Mammary epithelial cell (primary cell): Measurements from ENCODE around the gene SLC6A8.

Source experiments
- CTCF ChIP-seq, 2 donors: IDR thresholded peaks in 1 of 2; conservative IDR thresholded peaks in 1 of 2; 2 replicates each; pipeline ENCODE4 v1.5.1; 2011 to 2012; ENCODE audit warnings: inconsistent platforms in 2 of 2, low read length in 2 of 2, mild to moderate bottlenecking in 2 of 2, control low read depth in 1 of 2, low read depth in 1 of 2; ENCODE audit not compliant: insufficient read depth in 1 of 2; ENCODE audit errors: extremely low read depth in 1 of 2
- EZH2 ChIP-seq: IDR thresholded peaks from 2 replicates; pipeline ENCODE4 v1.6.1; 2012; ENCODE audit warnings: low read length, inconsistent platforms, borderline replicate concordance

DNA sequence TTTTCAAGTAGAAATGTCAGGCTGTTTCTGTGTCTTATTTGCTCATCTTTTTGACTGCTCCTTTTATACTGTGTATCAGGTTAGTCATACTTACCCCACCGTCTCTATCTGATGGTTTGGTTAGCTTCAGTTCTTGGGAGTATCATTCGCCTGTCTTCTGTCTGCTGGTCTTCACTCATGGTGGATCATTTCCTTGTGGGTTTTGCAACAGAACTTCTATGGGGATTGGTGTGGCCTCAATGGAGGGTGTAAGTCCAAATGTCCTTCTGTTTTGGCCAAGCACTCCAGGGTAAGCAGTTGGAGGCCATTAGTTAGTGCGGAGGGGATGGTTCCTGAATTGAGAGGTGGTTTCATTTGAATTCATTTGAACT lies 44.1 kb downstream of the SLC6A8 start:
- no peak for TF ChIP-seq CTCF (conservative IDR thresholded peaks at IDR 0.05 in 1 of 2, IDR thresholded peaks at IDR 0.05 in 1 of 2; ENCODE audit: extremely low read depth in 1 of 2, insufficient read depth in 1 of 2, low read depth in 1 of 2, low read length in 2 of 2)
- TF ChIP-seq EZH2 = no peak
